HG03520 (cell line): ENCODE results near the gene STX8.
"Not testable (repeated sequence)": the region's sequence is repeated elsewhere in the genome, so short reads cannot be mapped to it uniquely, and the experiment has no call there.

Experiments used
- ATAC-seq: cut with Tn5 transposase; IDR thresholded peaks from one replicate; pipeline ENCODE4 v1.9.1; 2021; ENCODE audit warnings: mild to moderate bottlenecking, moderate library complexity; ENCODE audit not compliant: unreplicated experiment

STX8 gene

GRCh38 chr17:9408381-9408780 lies 167.2 kb downstream of the STX8 start:
- no peak for ATAC-seq

GRCh38 chr17:9406046-9406606 lies 169.5 kb downstream of the STX8 start:
- ATAC-seq = no peak

GRCh38 chr17:9403257-9403656 lies 172.4 kb downstream of the STX8 start:
- ATAC-seq = no peak

GRCh38 chr17:9402590-9403199 lies 172.9 kb downstream of the STX8 start:
- ATAC-seq = no peak

GRCh38 chr17:9401434-9401833 lies 174.2 kb downstream of the STX8 start:
- no peak for ATAC-seq

GRCh38 chr17:9389111-9389527 lies 186.5 kb downstream of the STX8 start:
- ATAC-seq = peak; percentile 72

- ATAC-seq = no peak
Observed at GRCh38 chr17:9386401-9386800, 189.2 kb downstream of the STX8 start.

GRCh38 chr17:9383826-9384225 lies 191.8 kb downstream of the STX8 start:
- no peak for ATAC-seq

GRCh38 chr17:9382626-9383025 lies 193.0 kb downstream of the STX8 start:
- no peak for ATAC-seq

GRCh38 chr17:9381068-9381467 lies 194.6 kb downstream of the STX8 start:
- ATAC-seq = no peak

- ATAC-seq = no peak
Observed at GRCh38 chr17:9380361-9380760, 195.3 kb downstream of the STX8 start.

- not testable (repeated sequence) for ATAC-seq
Observed at GRCh38 chr17:9376177-9376576, 199.4 kb downstream of the STX8 start.

- ATAC-seq = no peak
Observed at GRCh38 chr17:9371019-9371418, 204.6 kb downstream of the STX8 start.

GRCh38 chr17:9370467-9370866 lies 205.2 kb downstream of the STX8 start:
- ATAC-seq = no peak

- no peak for ATAC-seq
Observed at GRCh38 chr17:9368631-9369030, 207.0 kb downstream of the STX8 start.

GRCh38 chr17:9367156-9367555 lies 208.5 kb downstream of the STX8 start:
- ATAC-seq = no peak

- no peak for ATAC-seq
Observed at GRCh38 chr17:9364837-9365430, 210.7 kb downstream of the STX8 start.

- no peak for ATAC-seq
Observed at GRCh38 chr17:9363440-9364350, 211.9 kb downstream of the STX8 start.

GRCh38 chr17:9361188-9361955 lies 214.2 kb downstream of the STX8 start:
- no peak for ATAC-seq

- ATAC-seq = no peak
Observed at GRCh38 chr17:9360677-9361081, 214.9 kb downstream of the STX8 start.

GRCh38 chr17:9356488-9356911 lies 219.1 kb downstream of the STX8 start:
- ATAC-seq = no peak
